ENCODE measurements around the gene AFTPH.

DNA sequence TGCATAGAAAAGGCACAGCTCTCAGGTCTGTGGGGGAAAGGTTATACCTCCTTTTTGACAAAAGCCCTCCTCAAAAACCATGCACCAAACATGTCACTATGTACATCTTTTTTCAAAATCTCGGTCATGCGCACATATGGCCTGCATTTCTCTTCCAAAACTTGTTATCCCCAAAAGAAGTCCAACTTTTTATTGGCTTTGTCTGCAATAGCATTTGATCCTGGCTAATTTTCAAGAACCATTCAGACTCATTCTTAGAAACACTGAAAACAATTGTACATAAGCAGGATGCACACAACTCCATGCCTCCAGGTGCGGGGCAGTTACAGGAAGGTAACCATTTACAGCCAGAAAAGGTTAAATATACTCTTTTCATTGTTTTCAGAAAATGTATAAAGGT lies 107.6 kb downstream of the AFTPH start:
- TF ChIP-seq, protein P1, sequence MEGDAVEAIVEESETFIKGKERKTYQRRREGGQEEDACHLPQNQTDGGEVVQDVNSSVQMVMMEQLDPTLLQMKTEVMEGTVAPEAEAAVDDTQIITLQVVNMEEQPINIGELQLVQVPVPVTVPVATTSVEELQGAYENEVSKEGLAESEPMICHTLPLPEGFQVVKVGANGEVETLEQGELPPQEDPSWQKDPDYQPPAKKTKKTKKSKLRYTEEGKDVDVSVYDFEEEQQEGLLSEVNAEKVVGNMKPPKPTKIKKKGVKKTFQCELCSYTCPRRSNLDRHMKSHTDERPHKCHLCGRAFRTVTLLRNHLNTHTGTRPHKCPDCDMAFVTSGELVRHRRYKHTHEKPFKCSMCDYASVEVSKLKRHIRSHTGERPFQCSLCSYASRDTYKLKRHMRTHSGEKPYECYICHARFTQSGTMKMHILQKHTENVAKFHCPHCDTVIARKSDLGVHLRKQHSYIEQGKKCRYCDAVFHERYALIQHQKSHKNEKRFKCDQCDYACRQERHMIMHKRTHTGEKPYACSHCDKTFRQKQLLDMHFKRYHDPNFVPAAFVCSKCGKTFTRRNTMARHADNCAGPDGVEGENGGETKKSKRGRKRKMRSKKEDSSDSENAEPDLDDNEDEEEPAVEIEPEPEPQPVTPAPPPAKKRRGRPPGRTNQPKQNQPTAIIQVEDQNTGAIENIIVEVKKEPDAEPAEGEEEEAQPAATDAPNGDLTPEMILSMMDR (IDR thresholded peaks at IDR 0.05) = no peak
- no peak for TF ChIP-seq JUND (IDR thresholded peaks at IDR 0.05)
- TF ChIP-seq RAD21 (IDR thresholded peaks at IDR 0.05; ENCODE audit: low read length) = no peak
